ENCODE results near the gene FBXO5. TPM values are rescaled to one million over a fixed set of nuclear protein-coding genes. Genes with fewer than 3 reads are reported as not detected.
A peak's percentile ranks its signal among the peaks of the same experiment; 100 is the strongest.

Gene FBXO5
- polyA plus RNA-seq, 10 donors, result 11.3 to 23.0 (median 16.7) TPM

GRCh38 chr6:152952866-152953509, 29.9 kb downstream of the FBXO5 start:
- DNase-seq, result peak; percentile 14 to 43 (median 17)

- no peak for DNase-seq
These were observed 30.8 kb downstream of the FBXO5 start for GRCh38 chr6:152952045-152952444.

- DNase-seq, result no peak
These were observed 32.6 kb downstream of the FBXO5 start for GRCh38 chr6:152950240-152950639.

- DNase-seq, result peak; percentile 24 to 62 (median 36)
These were observed 34.6 kb downstream of the FBXO5 start for GRCh38 chr6:152948150-152948768.

- no peak for DNase-seq
These were observed 35.8 kb downstream of the FBXO5 start for GRCh38 chr6:152946995-152947394.

- DNase-seq, result no peak
These were observed 36.4 kb downstream of the FBXO5 start for GRCh38 chr6:152946484-152946883.

- DNase-seq, result no peak
These were observed 39.5 kb downstream of the FBXO5 start for GRCh38 chr6:152943260-152943897.

- no peak for DNase-seq
These were observed 40.4 kb downstream of the FBXO5 start for GRCh38 chr6:152942319-152942869.

GRCh38 chr6:152941746-152942145, 41.1 kb downstream of the FBXO5 start:
- DNase-seq, result no peak

GRCh38 chr6:152932865-152933264, 50.0 kb downstream of the FBXO5 start:
- DNase-seq, result no peak

GRCh38 chr6:152922706-152923105, 60.1 kb downstream of the FBXO5 start:
- no peak for DNase-seq

Other genes starting within 250 kb of the FBXO5 start
- gene VIP, start 232.2 kb downstream of the FBXO5 start, polyA plus RNA-seq (ENCODE audit: insufficient read length in 10 of 10), result 1 to 10 TPM in 5 of 10 donors, under 1 TPM in 5; 0.63 to 2.8 (median 1.2) TPM
- gene MTRF1L, start 19.7 kb upstream of the FBXO5 start, polyA plus RNA-seq (ENCODE audit: insufficient read length in 10 of 10), result 10 to 100 TPM; 14.3 to 26.1 (median 20.3) TPM
- gene RGS17, start 148.2 kb upstream of the FBXO5 start, polyA plus RNA-seq (ENCODE audit: insufficient read length in 10 of 10), result 1 to 10 TPM in 4 of 10 donors, under 1 TPM in 6; 0.67 to 1.7 (median 0.85) TPM